A549 (cell line): ENCODE results near the gene INKA1. TPM values are rescaled to one million over a fixed set of nuclear protein-coding genes. Genes with fewer than 3 reads are reported as not detected.

ENCODE experiments used
- ATAC-seq, 2 experiments: fragments of 200-7000 bp in 1 of 2; fragments of >200 bp in 1 of 2; cut with Nextera tagmentation in 1 of 2; cut with Tn5 transposase in 1 of 2; 3 replicates each; pipeline versions ENCODE4 v1.8.0 to v1.9.1; 2018 to 2020; ENCODE audit warnings: mild to moderate bottlenecking in 1 of 2, moderate library complexity in 1 of 2
- CTCF ChIA-PET: fragments of 300-600 bp; sonication (Branson Sonifier 250); formaldehyde crosslinking; extraction: SDS; loops from one replicate; lab custom pipeline; 2021; ENCODE audit warnings: antibody characterized with exemption, inconsistent platforms; lab: Yijun Ruan, JAX
- POLR2A ChIA-PET: fragments of 350-600 bp; formaldehyde crosslinking; extraction: SDS; loops from one replicate; lab custom pipeline; 2021; ENCODE audit warnings: antibody characterized with exemption, inconsistent platforms; lab: Yijun Ruan, JAX
- DNase-seq, 2 experiments: peaks; one replicate each; pipeline versions ENCODE4 v3.0.0 to v3.0.0-alpha.2; 2011 to 2016; ENCODE audit warnings: low read depth in 1 of 2, low spot score in 1 of 2
- FAIRE-seq: peaks from 2 replicates; lab custom pipeline; 2011; peaks lifted over from hg19 to GRCh38; lab: Jason Lieb, UNC
- H3K27ac ChIP-seq, 2 experiments: fragments of >200 bp; sonication (Bioruptor Twin); formaldehyde crosslinking; 3 replicates each; pipeline ENCODE4 v1.5.1; 2016 to 2017
- H3K4me1 ChIP-seq: fragments of >200 bp; sonication (Bioruptor Twin); formaldehyde crosslinking; 3 replicates; pipeline ENCODE4 v1.6.1; 2016
- H3K4me2 ChIP-seq: fragments of >200 bp; sonication (Bioruptor Twin); formaldehyde crosslinking; 3 replicates; pipeline ENCODE4 v1.6.1; 2016
- H3K4me3 ChIP-seq: fragments of >200 bp; sonication (Bioruptor Twin); formaldehyde crosslinking; 3 replicates; pipeline ENCODE4 v1.5.1; 2016
- H3K9me3 ChIP-seq: fragments of >200 bp; sonication (Bioruptor Twin); formaldehyde crosslinking; 3 replicates; pipeline ENCODE4 v1.6.1; 2016
- CBX2 ChIP-seq: fragments of 200-600 bp; sonication (generic); IDR thresholded peaks from 2 replicates; pipeline ENCODE4 v1.6.1; 2016; ENCODE audit warnings: low read depth, mild to moderate bottlenecking, borderline replicate concordance
- CHD4 ChIP-seq: fragments of 200-600 bp; sonication (generic); IDR thresholded peaks from 2 replicates; pipeline ENCODE4 v1.6.1; 2016; ENCODE audit warnings: antibody characterized with exemption, mild to moderate bottlenecking, borderline replicate concordance
- EP300 ChIP-seq, 2 experiments: fragments of >200 bp; sonication (Bioruptor Twin); formaldehyde crosslinking; IDR thresholded peaks; 2 replicates in 1 of 2; 3 replicates in 1 of 2; pipeline ENCODE4 v1.6.1; 2016 to 2017
- FOSL2 ChIP-seq, 2 experiments: fragments of 450-650 bp in 1 of 2; fragments of >200 bp in 1 of 2; sonication (Bioruptor Twin) in 1 of 2; formaldehyde crosslinking; IDR thresholded peaks; 2 replicates each; pipeline versions ENCODE4 v1.5.0 to v1.6.1; 2016 to 2020; ENCODE audit warnings: mild to moderate bottlenecking in 1 of 2, moderate library complexity in 1 of 2
- FOXS1 ChIP-seq: fragments of 250-450 bp; sonication (Bioruptor Pico); IDR thresholded peaks from 2 replicates; pipeline ENCODE4 v1.5.0; 2020; ENCODE audit warnings: mild to moderate bottlenecking, moderate library complexity
- GATA3 ChIP-seq: IDR thresholded peaks from 2 replicates; pipeline ENCODE4 v1.6.1; 2012; ENCODE audit warnings: borderline replicate concordance
- HOXA7 ChIP-seq: fragments of 250-450 bp; sonication (Bioruptor Pico); IDR thresholded peaks from 2 replicates; pipeline ENCODE4 v1.5.0; 2020; ENCODE audit warnings: mild to moderate bottlenecking, moderate library complexity
- HOXB5 ChIP-seq: fragments of 250-450 bp; sonication (Bioruptor Pico); IDR thresholded peaks from 2 replicates; pipeline ENCODE4 v1.5.0; 2020; ENCODE audit warnings: mild to moderate bottlenecking, moderate library complexity
- KDM1A ChIP-seq: fragments of 200-600 bp; sonication (generic); IDR thresholded peaks from 2 replicates; pipeline ENCODE4 v1.6.1; 2016; ENCODE audit warnings: low read depth, mild to moderate bottlenecking
- MAFK ChIP-seq: fragments of 450-650 bp; IDR thresholded peaks from 2 replicates; pipeline ENCODE4 v1.6.1; 2014; ENCODE audit not compliant: partially characterized antibody
- NR3C1 ChIP-seq: fragments of >200 bp; sonication (Bioruptor Twin); formaldehyde crosslinking; IDR thresholded peaks from 3 replicates; pipeline ENCODE4 v1.6.1; 2017
- PHF8 ChIP-seq: fragments of 200-600 bp; sonication (generic); IDR thresholded peaks from 2 replicates; pipeline ENCODE4 v1.6.1; 2016; ENCODE audit warnings: low read depth, mild to moderate bottlenecking, antibody characterized with exemption, moderate library complexity, borderline replicate concordance
- POLR2A ChIP-seq: IDR thresholded peaks from 2 replicates; pipeline ENCODE4 v1.6.1; 2012; ENCODE audit warnings: mild to moderate bottlenecking, low read length
- POLR2AphosphoS2 ChIP-seq: conservative IDR thresholded peaks from 2 replicates; pipeline ENCODE4 v1.6.1; 2012; ENCODE audit warnings: low read length, improper control_type of control experiment, inconsistent platforms
- RCOR1 ChIP-seq: fragments of 150-350 bp; IDR thresholded peaks from 2 replicates; pipeline ENCODE4 v1.6.1; 2014; ENCODE audit warnings: antibody characterized with exemption, low read length, low read depth
- SREBF2 ChIP-seq: fragments of 450-650 bp; IDR thresholded peaks from 2 replicates; pipeline ENCODE4 v1.6.1; 2014; ENCODE audit warnings: mild to moderate bottlenecking, moderate library complexity
- TFCP2L1 ChIP-seq: fragments of 250-450 bp; sonication (Bioruptor Pico); IDR thresholded peaks from 2 replicates; pipeline ENCODE4 v1.5.0; 2021; ENCODE audit warnings: mild to moderate bottlenecking
- ZC3H11A ChIP-seq: fragments of 450-650 bp; IDR thresholded peaks from 2 replicates; pipeline ENCODE4 v1.6.1; 2014; ENCODE audit warnings: antibody characterized with exemption, mild to moderate bottlenecking
- ZFP36 ChIP-seq: fragments of 450-650 bp; IDR thresholded peaks from 2 replicates; pipeline ENCODE4 v1.6.1; 2014; ENCODE audit warnings: borderline replicate concordance; ENCODE audit not compliant: partially characterized antibody
- ZSCAN20 ChIP-seq: fragments of 250-450 bp; sonication (Bioruptor Pico); IDR thresholded peaks from 2 replicates; pipeline ENCODE4 v1.8.0; 2022; ENCODE audit warnings: mild to moderate bottlenecking, moderate library complexity
- WGBS: methylation state at CpG from one replicate; pipeline ENCODE4 v1.1.6; 2017; ENCODE audit errors: missing lambda C conversion rate; 5-methylcytosine and 5-hydroxymethylcytosine counted together
- polyA plus RNA-seq, 4 experiments: library from polyadenylated mRNA; depleted of rRNA in 3 of 4; stranded (reverse); fragments of >200 nt; fragmentation: RNase III in 1 of 4; extraction: RNeasy Plus Mini Kit Qiagen cat#74134 plus additional on column Dnase treatment in 1 of 4; gene quantifications; 2 replicates in 3 of 4; 3 replicates in 1 of 4; pipeline ENCODE4 v1.2.3, GENCODE V29; 2011 to 2017
- TF ChIP-seq, protein P1 (sequence below): fragments of 200-600 bp; sonication (generic); IDR thresholded peaks from 2 replicates; pipeline ENCODE4 v1.6.1; 2016; ENCODE audit warnings: antibody characterized with exemption, mild to moderate bottlenecking, moderate library complexity
- TF ChIP-seq, protein P2 (sequence below): fragments of 150-350 bp; IDR thresholded peaks from 2 replicates; pipeline ENCODE4 v1.6.1; 2014; ENCODE audit warnings: low read depth, mild to moderate bottlenecking, low read length
- TF ChIP-seq, protein P3 (sequence below): fragments of >200 bp; sonication (Bioruptor Twin); formaldehyde crosslinking; IDR thresholded peaks from 3 replicates; pipeline ENCODE4 v1.5.1; 2016
- TF ChIP-seq, protein P4 (sequence below): fragments of 250-450 bp; sonication (Bioruptor Pico); IDR thresholded peaks from 2 replicates; pipeline ENCODE4 v1.5.0; 2020; ENCODE audit warnings: low read depth, mild to moderate bottlenecking, moderate library complexity

INKA1 gene
- polyA plus RNA-seq, 2 of the 4 experiments (the other 2 are of a cell fraction), result 0.39 to 0.74 TPM

DNA sequence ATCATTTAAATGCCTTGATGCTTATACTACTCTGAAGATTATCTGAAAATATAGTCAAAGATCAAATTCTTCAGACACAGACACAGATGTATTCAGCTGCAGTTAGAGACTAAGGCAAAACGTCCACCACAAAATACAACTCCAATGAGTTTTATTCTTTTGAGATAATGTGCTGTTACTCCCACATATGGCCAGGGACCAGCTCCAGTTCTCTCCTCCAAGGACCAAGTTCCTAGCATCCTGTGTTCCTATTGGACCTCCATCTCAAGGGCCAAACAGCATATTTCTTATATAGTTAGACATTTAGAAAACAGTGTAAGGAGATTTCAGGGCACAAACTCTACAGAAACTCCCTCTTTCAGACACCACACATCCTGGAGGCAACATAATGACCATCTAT, 43.8 kb upstream of the INKA1 start:
- no peak for DNase-seq
- no peak for TF ChIP-seq MAFK
- no peak for TF ChIP-seq HOXB5
- TF ChIP-seq POLR2AphosphoS2, result no peak
- TF ChIP-seq GATA3, result no peak
- TF ChIP-seq PHF8, result no peak
- TF ChIP-seq, protein P1, sequence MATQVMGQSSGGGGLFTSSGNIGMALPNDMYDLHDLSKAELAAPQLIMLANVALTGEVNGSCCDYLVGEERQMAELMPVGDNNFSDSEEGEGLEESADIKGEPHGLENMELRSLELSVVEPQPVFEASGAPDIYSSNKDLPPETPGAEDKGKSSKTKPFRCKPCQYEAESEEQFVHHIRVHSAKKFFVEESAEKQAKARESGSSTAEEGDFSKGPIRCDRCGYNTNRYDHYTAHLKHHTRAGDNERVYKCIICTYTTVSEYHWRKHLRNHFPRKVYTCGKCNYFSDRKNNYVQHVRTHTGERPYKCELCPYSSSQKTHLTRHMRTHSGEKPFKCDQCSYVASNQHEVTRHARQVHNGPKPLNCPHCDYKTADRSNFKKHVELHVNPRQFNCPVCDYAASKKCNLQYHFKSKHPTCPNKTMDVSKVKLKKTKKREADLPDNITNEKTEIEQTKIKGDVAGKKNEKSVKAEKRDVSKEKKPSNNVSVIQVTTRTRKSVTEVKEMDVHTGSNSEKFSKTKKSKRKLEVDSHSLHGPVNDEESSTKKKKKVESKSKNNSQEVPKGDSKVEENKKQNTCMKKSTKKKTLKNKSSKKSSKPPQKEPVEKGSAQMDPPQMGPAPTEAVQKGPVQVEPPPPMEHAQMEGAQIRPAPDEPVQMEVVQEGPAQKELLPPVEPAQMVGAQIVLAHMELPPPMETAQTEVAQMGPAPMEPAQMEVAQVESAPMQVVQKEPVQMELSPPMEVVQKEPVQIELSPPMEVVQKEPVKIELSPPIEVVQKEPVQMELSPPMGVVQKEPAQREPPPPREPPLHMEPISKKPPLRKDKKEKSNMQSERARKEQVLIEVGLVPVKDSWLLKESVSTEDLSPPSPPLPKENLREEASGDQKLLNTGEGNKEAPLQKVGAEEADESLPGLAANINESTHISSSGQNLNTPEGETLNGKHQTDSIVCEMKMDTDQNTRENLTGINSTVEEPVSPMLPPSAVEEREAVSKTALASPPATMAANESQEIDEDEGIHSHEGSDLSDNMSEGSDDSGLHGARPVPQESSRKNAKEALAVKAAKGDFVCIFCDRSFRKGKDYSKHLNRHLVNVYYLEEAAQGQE, result no peak
- TF ChIP-seq NR3C1, result no peak
- TF ChIP-seq CBX2, result no peak
- no peak for TF ChIP-seq ZFP36
- Histone ChIP-seq H3K4me3 (no peak overlapping the region), H3K4me1 (no peaks in the 10 kb centered on the region), H3K4me2 (no peak overlapping the region), H3K9me3 (no peaks in the 10 kb centered on the region), H3K27ac (no peak overlapping the region)
- no peak for ATAC-seq
- ChIA-PET POLR2A (no interaction called here), CTCF (interaction anchor here (1.0 kb wide), 1 partner anchor 171 kb away, joined by 3 read pairs; no protein-coding TSS in a partner anchor)
- WGBS, result 26% methylated on average over 1 of the region's 1 CpG
- FAIRE-seq, result no peak

DNA sequence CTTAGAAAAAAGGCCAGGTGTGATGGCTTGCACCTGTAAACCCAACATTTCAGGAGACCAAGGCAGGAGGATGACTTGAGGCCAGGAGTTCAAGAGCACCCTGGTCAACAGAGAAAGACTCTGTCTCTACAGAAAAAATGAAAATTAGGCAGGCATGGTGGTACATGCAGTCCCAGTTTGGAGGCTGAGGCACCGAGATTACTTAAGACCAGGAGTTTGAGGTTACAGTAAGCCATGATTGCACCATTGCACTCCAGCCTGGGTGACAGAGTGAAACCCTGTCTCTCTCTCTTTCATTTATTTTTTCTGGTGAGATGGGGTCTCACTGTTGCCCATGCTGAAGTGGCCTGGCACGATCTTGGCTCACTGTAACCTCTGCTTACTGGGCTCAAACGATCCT, 41.4 kb upstream of the INKA1 start:
- no peak overlapping the region for H3K4me3 ChIP-seq
- DNase-seq, result no peak
- no peak for FAIRE-seq
- CTCF ChIA-PET, result no interaction called here
- WGBS, result 90% methylated on average over 3 of the region's 3 CpGs
- H3K4me2 ChIP-seq, result no peak overlapping the region
- H3K4me1 ChIP-seq, result no peaks in the 10 kb centered on the region
- H3K9me3 ChIP-seq, result no peaks in the 10 kb centered on the region
- no peak for TF ChIP-seq SREBF2
- no peak for TF ChIP-seq ZFP36
- no peak for TF ChIP-seq KDM1A
- TF ChIP-seq ZC3H11A, result no peak
- TF ChIP-seq FOXS1 (CRISPR knock-in tag), result no peak
- TF ChIP-seq, protein P2, sequence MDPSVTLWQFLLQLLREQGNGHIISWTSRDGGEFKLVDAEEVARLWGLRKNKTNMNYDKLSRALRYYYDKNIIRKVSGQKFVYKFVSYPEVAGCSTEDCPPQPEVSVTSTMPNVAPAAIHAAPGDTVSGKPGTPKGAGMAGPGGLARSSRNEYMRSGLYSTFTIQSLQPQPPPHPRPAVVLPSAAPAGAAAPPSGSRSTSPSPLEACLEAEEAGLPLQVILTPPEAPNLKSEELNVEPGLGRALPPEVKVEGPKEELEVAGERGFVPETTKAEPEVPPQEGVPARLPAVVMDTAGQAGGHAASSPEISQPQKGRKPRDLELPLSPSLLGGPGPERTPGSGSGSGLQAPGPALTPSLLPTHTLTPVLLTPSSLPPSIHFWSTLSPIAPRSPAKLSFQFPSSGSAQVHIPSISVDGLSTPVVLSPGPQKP, result no peak
- no peak for TF ChIP-seq CBX2
- TF ChIP-seq TFCP2L1, result no peak
- no peak for TF ChIP-seq NR3C1
- TF ChIP-seq POLR2A, result no peak
- TF ChIP-seq, protein P3, sequence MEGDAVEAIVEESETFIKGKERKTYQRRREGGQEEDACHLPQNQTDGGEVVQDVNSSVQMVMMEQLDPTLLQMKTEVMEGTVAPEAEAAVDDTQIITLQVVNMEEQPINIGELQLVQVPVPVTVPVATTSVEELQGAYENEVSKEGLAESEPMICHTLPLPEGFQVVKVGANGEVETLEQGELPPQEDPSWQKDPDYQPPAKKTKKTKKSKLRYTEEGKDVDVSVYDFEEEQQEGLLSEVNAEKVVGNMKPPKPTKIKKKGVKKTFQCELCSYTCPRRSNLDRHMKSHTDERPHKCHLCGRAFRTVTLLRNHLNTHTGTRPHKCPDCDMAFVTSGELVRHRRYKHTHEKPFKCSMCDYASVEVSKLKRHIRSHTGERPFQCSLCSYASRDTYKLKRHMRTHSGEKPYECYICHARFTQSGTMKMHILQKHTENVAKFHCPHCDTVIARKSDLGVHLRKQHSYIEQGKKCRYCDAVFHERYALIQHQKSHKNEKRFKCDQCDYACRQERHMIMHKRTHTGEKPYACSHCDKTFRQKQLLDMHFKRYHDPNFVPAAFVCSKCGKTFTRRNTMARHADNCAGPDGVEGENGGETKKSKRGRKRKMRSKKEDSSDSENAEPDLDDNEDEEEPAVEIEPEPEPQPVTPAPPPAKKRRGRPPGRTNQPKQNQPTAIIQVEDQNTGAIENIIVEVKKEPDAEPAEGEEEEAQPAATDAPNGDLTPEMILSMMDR, result no peak
- H3K27ac ChIP-seq, result no peak overlapping the region
- ATAC-seq, result no peak
- POLR2A ChIA-PET, result no interaction called here

DNA sequence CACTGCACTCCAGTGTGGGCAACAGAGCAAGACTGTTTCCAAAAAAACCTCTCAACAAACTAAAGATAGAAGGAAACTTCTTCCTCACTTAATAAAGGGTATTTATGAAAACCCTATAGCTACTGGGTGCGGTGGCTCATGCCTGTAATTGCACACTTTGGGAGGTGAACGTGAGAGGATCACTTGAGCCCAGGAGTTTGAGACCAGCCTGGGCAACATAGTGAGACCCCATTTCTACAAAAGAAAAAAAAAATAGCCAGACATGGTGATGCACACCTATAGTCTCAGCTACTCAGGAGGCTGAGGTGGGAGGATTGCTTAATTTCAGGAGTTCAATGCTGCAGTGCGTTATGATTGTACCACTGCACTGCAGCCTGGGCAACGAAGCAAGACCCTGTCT, 39.1 kb upstream of the INKA1 start:
- no peaks in the 10 kb centered on the region for H3K9me3 ChIP-seq
- DNase-seq (no peak), ATAC-seq (no peak), FAIRE-seq (no peak)
- H3K27ac ChIP-seq, result no peak overlapping the region
- CTCF ChIA-PET, result interaction anchor here (0.5 kb wide), 1 partner anchor 25 kb away, joined by 3 read pairs; no protein-coding TSS in a partner anchor
- no peak overlapping the region for H3K4me2 ChIP-seq
- H3K4me1 ChIP-seq, result no peaks in the 10 kb centered on the region
- 94% methylated on average over 4 of the region's 4 CpGs for WGBS
- POLR2A ChIA-PET, result no interaction called here
- H3K4me3 ChIP-seq, result no peak overlapping the region
- TF ChIP-seq RCOR1 (no peak), FOSL2 (IDR thresholded peaks at IDR 0.05) (no peak), FOSL2 (CRISPR knock-in tag; IDR thresholded peaks at IDR 0.05) (no peak), EP300 (IDR thresholded peaks at IDR 0.05) (no peak), ZSCAN20 (CRISPR knock-in tag) (no peak), HOXA7 (CRISPR knock-in tag) (no peak), CHD4 (no peak), FOXS1 (CRISPR knock-in tag) (no peak)
- TF ChIP-seq, protein P1, result no peak
- TF ChIP-seq, protein P4, sequence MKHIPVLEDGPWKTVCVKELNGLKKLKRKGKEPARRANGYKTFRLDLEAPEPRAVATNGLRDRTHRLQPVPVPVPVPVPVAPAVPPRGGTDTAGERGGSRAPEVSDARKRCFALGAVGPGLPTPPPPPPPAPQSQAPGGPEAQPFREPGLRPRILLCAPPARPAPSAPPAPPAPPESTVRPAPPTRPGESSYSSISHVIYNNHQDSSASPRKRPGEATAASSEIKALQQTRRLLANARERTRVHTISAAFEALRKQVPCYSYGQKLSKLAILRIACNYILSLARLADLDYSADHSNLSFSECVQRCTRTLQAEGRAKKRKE (CRISPR knock-in tag), result no peak
